ENCODE results near the gene HSPB1.
"Not testable (repeated sequence)": the region's sequence is repeated elsewhere in the genome, so short reads cannot be mapped to it uniquely, and the experiment has no call there.

The HSPB1 gene

GRCh38 chr7:76302347-76303201 lies at the start of gene HSPB1:
Gene HSPB1, plus strand, starts transcription at chr7:76302673. Its CDS starts 40 bp downstream, at chr7:76302713.
- peak; percentile 83 for DNase-seq

GRCh38 chr7:76254781-76255180 lies 47.7 kb upstream of the HSPB1 start:
- no peak for DNase-seq

GRCh38 chr7:76257973-76258372 lies 44.5 kb upstream of the HSPB1 start:
- no peak for DNase-seq

- DNase-seq: no peak
These were observed 43.1 kb upstream of the HSPB1 start for GRCh38 chr7:76259124-76260093.

- DNase-seq: peak; percentile 36
These were observed 42.2 kb upstream of the HSPB1 start for GRCh38 chr7:76260171-76260703.

- DNase-seq: no peak
These were observed 41.1 kb upstream of the HSPB1 start for GRCh38 chr7:76261329-76261728.

GRCh38 chr7:76261931-76262330 lies 40.5 kb upstream of the HSPB1 start:
- no peak for DNase-seq

GRCh38 chr7:76262683-76263402 lies 39.6 kb upstream of the HSPB1 start:
- DNase-seq: peak; percentile 29

- no peak for DNase-seq
These were observed 37.2 kb upstream of the HSPB1 start for GRCh38 chr7:76265299-76265698.

- no peak for DNase-seq
These were observed 35.2 kb upstream of the HSPB1 start for GRCh38 chr7:76267107-76267893.

- DNase-seq: no peak
These were observed 34.6 kb upstream of the HSPB1 start for GRCh38 chr7:76267894-76268183.

GRCh38 chr7:76268376-76268775 lies 34.1 kb upstream of the HSPB1 start:
- no peak for DNase-seq

GRCh38 chr7:76269895-76270294 lies 32.6 kb upstream of the HSPB1 start:
- no peak for DNase-seq

- not testable (repeated sequence) for DNase-seq
These were observed 31.1 kb upstream of the HSPB1 start for GRCh38 chr7:76271384-76271783.

GRCh38 chr7:76272142-76272541 lies 30.3 kb upstream of the HSPB1 start:
- no peak for DNase-seq

GRCh38 chr7:76272851-76273497 lies 29.5 kb upstream of the HSPB1 start:
- DNase-seq: no peak

- no peak for DNase-seq
These were observed 29.0 kb upstream of the HSPB1 start for GRCh38 chr7:76273503-76273902.

- no peak for DNase-seq
These were observed 23.9 kb upstream of the HSPB1 start for GRCh38 chr7:76278540-76278939.

- DNase-seq: no peak
These were observed 22.1 kb upstream of the HSPB1 start for GRCh38 chr7:76280408-76280807.

- peak; percentile 27 for DNase-seq
These were observed 21.3 kb upstream of the HSPB1 start for GRCh38 chr7:76281006-76281705.

Measured in CD4-positive, alpha-beta T cell treated with Interleukin-6 for 4 hours (primary cell).